Measurements from ENCODE around the gene RAC3.
A peak's percentile ranks its signal among the peaks of the same experiment; 100 is the strongest.

The RAC3 gene

DNA sequence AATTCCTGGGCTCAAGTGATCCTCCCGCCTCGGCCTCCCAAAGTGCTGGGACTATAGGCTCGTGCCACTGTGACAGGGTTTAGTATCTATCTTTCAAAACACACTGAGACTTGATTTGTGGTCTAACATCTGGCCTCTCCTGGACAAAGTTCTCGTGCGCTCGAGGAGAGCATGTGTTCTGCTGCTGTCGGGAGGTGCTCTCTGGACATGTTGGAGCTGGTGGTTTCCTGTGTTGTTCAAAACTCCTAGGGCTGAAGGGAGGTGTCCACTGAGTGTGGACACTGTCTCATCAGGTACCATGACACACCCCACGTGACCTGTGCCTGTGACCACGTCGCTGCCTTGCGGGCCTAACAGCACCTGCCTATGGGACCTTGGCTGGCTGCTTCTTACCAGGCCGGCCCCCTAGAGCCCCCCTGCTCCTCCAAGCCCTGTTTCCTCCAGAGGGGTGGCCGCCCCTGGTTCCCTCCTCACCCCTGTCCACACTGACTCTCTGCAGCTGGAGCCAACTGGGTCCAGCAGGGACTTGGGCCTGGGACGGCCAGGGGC is 14.5 kb downstream of the RAC3 start:
- no peak for DNase-seq

DNA sequence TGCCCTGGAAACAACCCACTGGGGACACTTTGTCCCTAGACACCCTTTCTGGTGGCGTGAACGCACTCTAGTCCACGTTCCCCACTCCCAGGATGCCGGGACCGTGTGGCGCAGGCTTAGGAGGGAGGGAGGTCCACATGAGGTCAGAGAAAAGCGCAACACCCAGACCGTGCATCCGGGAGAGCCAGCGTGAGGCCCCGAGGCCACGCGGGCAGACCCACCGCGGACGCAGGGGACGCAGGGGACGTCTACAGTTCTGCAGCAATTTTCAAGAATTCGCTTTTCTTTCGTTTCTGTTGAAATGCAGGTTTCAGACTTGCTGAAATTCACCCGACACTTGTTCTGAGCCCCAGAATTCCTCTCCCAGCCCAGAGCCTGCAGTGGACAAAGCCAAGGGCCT is 15.4 kb downstream of the RAC3 start:
- no peak for DNase-seq

DNA sequence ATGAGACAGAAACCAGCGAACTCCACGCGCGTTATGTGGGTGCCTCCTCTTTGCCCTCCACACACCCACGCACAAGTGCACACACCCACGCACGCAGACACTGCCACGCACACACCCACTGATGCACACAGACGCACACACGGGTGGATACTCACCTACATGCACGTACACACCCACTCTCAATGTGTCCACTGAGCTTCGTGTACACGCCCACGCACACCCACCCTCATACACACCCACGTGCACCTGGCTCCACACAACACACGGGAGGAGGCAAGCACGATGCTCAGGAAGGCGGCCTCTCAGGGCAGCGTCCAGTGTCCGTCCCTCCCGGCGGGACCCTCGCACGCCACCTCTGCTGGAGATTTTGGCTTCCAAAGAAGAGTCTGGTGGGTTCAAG is 15.9 kb downstream of the RAC3 start:
- no peak for DNase-seq

GRCh38 chr17:82047914-82048570 is 16.6 kb downstream of the RAC3 start:
- DNase-seq = no peak

- DNase-seq = no peak
These were observed 17.1 kb downstream of the RAC3 start for GRCh38 chr17:82048571-82048971.

DNA sequence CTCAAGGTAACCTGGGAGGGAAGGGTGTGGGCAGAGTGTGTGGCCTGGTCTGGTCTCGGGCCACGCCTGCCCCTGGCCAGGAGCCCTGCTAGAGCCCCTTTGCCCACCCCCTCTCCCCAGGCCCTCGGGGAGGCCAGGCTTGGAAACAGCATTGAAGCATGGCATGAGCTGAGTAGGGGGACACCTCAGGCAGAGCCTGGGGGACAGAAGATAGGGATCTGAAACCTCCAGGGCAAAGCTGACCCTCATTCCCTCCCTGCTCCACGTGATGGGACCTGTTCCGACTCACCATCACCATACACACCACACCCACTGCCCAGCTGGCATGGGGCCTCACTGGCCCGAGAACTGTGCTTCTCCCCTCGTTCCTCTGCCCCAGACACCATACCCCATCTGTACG is 17.6 kb downstream of the RAC3 start:
- DNase-seq = no peak

GRCh38 chr17:82049521-82049971 is 18.1 kb downstream of the RAC3 start:
- no peak for DNase-seq

GRCh38 chr17:82050152-82050760 is 18.8 kb downstream of the RAC3 start:
- DNase-seq = no peak

DNA sequence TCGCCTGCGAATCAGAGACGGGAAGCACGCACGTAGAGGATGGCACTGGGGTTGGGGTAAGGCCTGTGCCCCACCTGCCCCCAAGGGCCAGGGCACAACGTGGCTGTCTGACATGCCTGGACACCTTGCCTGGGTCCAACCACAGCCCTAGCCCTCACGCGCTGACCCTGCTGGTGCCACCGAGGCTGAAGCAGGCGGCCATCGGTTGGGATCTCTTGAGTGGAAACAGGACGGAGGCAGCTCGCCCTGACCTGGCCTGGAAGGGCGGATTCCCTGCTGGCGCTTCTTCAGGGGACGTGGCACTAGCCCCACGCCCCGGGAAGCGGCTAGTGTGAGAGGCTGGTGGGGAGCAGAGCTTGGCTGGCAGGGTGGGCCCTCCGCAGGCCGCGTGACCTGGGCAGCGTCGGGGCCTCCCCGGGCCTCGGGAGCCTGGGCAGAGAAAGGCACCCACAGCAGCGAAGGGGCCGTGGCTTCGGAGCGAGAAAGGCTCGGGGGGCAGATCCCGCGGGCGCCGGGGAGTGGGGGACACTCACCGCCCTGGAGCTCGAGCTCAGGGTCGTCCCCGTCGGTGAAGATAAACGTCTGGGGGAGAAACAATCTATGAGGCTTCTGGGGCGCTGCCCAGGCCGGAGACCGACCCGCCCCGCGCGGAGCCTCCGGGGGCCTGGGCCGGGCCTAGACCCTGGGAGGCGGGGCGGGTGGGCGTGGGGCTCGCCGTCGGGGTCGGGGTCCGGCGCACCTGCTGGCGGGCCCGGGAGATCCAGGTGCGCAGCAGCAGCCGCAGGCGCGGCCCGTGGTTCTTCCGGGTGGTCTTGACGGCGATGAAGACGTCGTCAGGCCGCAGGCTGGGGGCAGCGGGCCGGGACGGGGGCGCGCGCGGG is 19.5 kb downstream of the RAC3 start:
- DNase-seq = no peak

- peak; percentile 31 for DNase-seq
These were observed 20.5 kb downstream of the RAC3 start, which contains the start of the genes GPS1 and RFNG for GRCh38 chr17:82051776-82052637. Gene GPS1 (plus strand): TSS chr17:82051898. CDS start chr17:82051932, 34 bp downstream. Gene RFNG (minus strand): TSS chr17:82051811. CDS start chr17:82051766, 45 bp downstream.

DNA sequence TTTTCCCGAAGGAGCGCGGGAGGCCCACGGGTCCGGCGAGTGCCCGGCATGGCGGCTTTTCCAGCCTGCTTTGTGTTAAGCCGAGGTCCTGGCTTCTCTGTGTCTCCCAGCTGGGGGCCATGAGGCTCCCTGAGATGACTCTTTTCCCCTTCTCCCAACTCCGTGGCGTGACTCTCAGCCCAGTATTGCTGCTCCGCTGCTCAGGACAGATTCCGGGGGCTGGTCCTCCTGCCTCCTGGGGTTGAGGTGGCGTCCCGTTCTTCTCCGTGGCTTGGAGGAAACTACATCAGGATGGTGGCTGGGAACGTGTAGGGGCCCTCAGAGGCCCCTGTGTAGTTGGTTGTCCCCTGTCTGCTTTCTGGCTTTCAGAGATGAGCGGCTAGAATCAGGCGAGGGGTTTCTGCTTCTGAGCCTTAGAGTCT is 21.2 kb downstream of the RAC3 start:
- DNase-seq = no peak

GRCh38 chr17:82053130-82053529 is 21.7 kb downstream of the RAC3 start:
- no peak for DNase-seq

GRCh38 chr17:82053556-82054263 is 22.2 kb downstream of the RAC3 start:
- DNase-seq = no peak

DNA sequence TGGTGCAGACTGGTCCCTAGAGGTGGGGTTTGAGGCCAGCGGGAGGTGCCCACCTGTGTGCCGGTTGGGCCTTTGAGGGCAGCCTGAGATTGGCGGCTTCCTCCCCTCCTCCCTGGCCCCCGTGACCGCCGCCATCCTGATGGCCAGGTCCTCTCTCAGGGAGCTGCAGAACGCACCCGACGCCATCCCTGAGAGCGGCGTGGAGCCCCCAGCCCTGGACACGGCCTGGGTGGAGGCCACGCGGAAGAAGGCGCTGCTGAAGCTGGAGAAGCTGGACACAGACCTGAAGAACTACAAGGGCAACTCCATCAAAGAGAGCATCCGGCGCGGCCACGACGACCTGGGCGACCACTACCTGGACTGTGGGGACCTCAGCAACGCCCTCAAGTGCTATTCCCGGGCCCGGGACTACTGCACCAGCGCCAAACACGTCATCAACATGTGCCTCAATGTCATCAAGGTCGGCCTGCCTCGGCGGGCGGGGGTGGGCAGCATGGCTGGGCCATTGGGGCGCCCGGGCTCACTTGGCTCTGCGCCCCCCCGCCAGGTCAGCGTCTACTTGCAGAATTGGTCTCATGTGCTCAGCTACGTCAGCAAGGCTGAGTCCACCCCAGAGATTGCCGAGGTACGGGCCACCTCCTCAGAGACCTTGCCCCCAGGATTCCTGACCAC is 23.0 kb downstream of the RAC3 start:
- no peak for DNase-seq

DNA sequence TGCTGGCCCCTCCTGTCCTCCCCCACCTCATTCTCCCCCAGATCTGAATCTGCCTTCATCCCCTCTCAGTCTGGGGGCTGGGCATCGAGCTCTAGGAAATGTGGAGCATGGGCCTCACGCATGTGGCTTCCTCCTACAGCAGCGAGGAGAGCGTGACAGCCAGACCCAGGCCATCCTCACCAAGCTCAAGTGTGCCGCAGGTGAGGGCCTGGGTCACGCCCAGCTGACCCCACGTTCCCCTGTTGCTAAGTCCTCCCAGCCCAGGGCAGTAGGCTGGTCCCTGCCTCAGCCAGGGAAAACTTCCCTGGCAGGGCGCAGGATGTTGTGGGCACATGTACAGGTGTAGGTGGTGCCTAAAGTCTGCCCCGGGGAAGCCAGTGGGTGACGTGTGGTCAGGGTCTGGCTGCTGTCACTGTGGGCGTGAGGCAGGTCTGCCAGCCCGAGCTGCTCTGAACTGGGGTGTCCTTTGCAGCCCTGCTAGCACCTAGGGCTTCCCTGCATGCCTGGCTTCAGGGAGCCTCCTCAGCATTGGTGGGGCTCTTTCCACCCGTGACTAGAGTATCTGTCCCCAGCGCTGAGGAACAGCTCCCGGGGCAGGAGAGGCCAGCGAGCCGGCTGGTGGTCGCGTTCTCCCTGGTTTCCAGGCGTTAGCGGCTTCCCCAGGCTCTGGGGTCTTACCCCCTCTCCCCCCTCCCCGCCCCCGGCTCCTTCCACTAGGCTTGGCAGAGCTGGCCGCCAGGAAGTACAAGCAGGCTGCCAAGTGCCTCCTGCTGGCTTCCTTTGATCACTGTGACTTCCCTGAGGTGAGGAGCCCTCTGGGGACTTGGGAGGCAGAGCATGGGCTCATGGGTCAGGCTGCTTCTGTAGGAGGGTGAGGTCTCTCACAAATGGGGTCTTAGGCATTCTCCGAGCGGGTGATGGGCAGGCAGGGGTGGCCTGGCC is 23.8 kb downstream of the RAC3 start:
- DNase-seq = no peak

- no peak for DNase-seq
These were observed 24.7 kb downstream of the RAC3 start for GRCh38 chr17:82055965-82056728.

- DNase-seq = no peak
These were observed 25.5 kb downstream of the RAC3 start for GRCh38 chr17:82056729-82057621.

Data from SHP77 treated with DMSO at 0.1 percent for 48 hours (cell line).